22Rv1 (cell line): ENCODE results near the gene SLC5A4.
"Not testable (repeated sequence)": the region's sequence is repeated elsewhere in the genome, so short reads cannot be mapped to it uniquely, and the experiment has no call there.

ENCODE experiments used
- CTCF ChIP-seq: fragments of 450-650 bp; IDR thresholded peaks from 2 replicates; pipeline ENCODE4 v1.5.1; 2017; ENCODE audit warnings: mild to moderate bottlenecking
- ZFX ChIP-seq: fragments of 450-650 bp; IDR thresholded peaks from 2 replicates; pipeline ENCODE4 v1.6.1; 2017; ENCODE audit warnings: antibody characterized with exemption, borderline replicate concordance

DNA sequence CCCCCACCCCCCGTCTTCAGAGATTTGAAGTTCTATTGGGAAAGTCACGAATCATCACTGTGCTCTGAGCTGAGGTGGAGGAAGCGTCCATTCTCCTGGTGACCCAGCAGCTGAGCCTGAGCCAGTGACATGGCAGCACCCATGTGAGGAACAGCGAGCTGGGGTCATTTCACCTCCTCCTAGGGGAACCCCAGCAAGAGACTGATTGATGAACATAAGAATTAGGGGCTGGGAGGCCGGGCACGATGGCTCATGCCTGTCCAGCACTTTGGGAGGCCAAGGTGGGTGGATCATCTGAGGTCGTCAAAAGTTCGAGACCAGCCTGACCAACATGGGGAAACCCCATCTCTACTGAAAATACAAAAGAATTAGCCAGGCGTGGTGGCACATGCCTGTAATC, 61.8 kb downstream of the SLC5A4 start:
- TF ChIP-seq CTCF, ZFX: not testable (repeated sequence)
